IPS-15b (cell line): ENCODE data around the gene ERC2.

Source experiments
- H3K27me3 ChIP-seq: one replicate; pipeline ENCODE4 v1.6.1; 2013; ENCODE audit warnings: low read length; ENCODE audit not compliant: control insufficient read depth, insufficient read depth
- H3K36me3 ChIP-seq: one replicate; pipeline ENCODE4 v1.6.1; 2013; ENCODE audit warnings: low read length; ENCODE audit not compliant: control insufficient read depth, insufficient read depth
- H3K4me1 ChIP-seq: one replicate; pipeline ENCODE4 v1.6.1; 2013; ENCODE audit warnings: mild to moderate bottlenecking, low read length; ENCODE audit not compliant: control insufficient read depth, insufficient read depth
- H3K4me3 ChIP-seq: one replicate; pipeline ENCODE4 v1.5.1; 2013; ENCODE audit warnings: low read depth, low read length
- H3K9ac ChIP-seq: one replicate; pipeline ENCODE4 v1.6.1; 2013; ENCODE audit warnings: low read depth, mild to moderate bottlenecking, low read length
- H3K9me3 ChIP-seq: one replicate; pipeline ENCODE4 v1.6.1; 2013; ENCODE audit warnings: mild to moderate bottlenecking, low read length; ENCODE audit not compliant: control insufficient read depth, insufficient read depth

Gene ERC2

DNA sequence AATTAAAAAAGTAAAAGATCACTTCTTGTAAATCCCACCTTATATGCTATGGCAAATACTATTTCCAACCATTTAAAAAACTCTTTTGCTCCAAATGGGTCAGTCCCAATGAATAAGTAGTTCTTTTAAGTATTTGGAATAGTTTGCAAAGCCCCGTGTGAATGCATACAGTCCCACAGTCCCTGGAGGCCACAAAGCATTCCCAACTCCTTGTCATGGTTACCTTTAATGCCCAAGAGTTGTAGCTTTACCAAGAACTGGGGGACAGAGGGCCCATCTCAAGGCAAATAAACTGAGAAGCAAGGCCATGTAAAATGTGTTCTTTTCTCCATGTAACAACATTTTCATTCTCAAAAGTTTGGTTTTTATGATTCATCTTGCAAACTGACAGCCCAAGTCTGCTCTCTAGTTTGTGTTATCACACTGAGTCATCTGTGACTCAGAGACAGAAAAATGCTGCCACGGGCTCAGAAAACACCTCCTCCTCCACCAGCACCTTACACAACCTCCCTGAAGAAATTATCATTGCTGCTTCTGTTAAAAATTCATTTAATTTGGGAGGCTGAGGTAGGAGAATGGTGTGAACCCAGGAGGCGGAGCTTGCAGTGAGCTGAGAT lies 336.2 kb downstream of the ERC2 start:
- Histone ChIP-seq H3K4me1 (peaks cover 13% of the 10 kb centered on the region), H3K4me3 (no peak overlapping the region), H3K36me3 (no peaks in the 10 kb centered on the region), H3K9me3 (no peaks in the 10 kb centered on the region), H3K9ac (no peak overlapping the region), H3K27me3 (no peaks in the 10 kb centered on the region)

DNA sequence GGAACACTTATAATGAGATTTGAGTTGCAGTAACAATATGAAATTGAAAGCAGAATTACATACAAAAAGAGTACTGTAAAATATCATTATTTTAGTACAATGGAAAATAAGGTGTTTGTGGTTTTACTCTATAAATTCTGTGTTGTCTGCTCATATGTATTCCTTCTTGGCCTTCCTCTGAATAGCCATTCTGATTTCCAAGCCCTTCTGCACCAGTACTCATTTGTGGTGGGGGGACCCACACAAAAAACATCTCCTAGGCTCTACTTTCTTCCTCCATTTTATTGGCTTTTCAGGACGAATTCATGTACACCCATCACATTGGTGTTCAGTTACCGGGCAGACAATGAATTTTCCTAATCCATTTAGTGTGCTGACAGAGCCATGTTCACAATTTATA lies 338.2 kb downstream of the ERC2 start:
- H3K4me1 ChIP-seq, result peaks cover 21% of the 10 kb centered on the region
- no peaks in the 10 kb centered on the region for H3K27me3 ChIP-seq
- H3K36me3 ChIP-seq, result no peaks in the 10 kb centered on the region
- no peak overlapping the region for H3K9ac ChIP-seq
- no peak overlapping the region for H3K4me3 ChIP-seq
- no peaks in the 10 kb centered on the region for H3K9me3 ChIP-seq

DNA sequence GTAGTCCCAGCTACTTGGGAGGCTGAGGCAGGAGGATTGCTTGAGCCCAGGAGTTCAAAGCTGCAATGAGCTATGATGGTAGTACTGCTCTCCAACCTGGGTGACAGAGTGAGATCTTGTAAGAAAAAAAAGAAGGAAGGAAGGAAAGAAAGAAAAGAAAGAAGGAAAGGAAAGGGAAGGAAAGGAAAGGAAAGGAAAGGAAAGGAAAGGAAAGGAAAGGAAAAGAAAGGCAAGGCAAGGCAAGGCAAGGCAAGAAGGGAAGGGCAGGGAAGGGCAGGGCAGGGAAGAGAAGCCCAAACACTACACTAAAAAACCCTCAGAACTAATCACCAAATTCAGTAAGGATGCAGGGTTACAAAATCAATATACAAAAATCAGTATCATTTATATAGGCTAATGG lies 341.6 kb downstream of the ERC2 start:
- Histone ChIP-seq H3K4me1 (peaks cover 38% of the 10 kb centered on the region), H3K36me3 (no peaks in the 10 kb centered on the region), H3K27me3 (no peaks in the 10 kb centered on the region), H3K9ac (no peak overlapping the region), H3K9me3 (no peaks in the 10 kb centered on the region), H3K4me3 (no peak overlapping the region)

DNA sequence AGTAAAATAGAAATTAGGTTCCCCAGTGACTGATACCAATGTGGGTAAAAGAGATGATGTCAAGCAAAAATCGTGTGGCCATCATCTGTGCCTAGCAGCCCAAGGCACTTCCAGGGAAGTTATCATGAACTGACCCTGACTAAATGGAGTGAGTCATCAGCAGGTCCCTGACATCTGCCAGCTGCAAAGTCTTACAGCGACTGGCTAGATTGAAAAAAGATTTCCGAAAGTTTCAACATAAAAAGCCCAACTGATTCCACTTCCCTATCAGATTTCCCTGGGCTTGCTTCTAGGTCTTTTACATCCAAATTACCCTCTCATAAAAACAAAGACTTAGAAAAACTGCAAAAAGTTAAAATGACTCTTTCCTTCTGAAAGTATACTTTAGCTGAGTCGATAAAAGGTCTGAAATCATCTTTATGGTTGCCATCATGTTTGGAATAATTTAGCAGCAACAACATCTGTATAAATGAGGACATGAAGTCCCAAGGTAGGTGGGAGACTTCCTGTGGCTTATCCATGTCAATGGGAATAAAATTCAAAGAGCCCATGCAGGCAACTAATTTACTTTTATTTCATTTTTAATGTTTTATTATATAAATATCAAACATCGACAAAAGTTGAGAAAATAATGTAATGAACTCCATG lies 342.8 kb downstream of the ERC2 start:
- H3K27me3 ChIP-seq, result no peaks in the 10 kb centered on the region
- H3K4me1 ChIP-seq, result peaks cover 30% of the 10 kb centered on the region
- H3K4me3 ChIP-seq, result no peak overlapping the region
- H3K36me3 ChIP-seq, result no peaks in the 10 kb centered on the region
- no peak overlapping the region for H3K9ac ChIP-seq
- no peaks in the 10 kb centered on the region for H3K9me3 ChIP-seq

DNA sequence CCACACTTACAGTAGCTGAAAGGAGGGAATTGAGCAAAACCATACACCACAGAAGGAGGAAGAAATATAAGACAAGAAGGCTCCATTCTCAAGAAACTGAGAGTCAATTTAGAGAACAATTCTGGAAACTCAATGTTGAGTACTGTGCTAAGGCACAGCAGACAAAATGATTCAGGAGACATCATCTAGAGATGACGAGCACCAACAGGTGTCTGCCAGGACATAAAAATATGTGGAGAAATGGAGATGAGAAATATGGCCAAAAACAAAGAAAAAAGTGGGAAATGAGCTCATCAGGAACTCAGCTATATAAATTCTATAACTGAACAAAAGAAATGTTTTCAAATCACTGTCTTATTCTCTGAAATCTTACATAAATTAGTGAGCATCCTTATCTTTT lies 343.7 kb downstream of the ERC2 start:
- Histone ChIP-seq H3K4me1 (peaks cover 30% of the 10 kb centered on the region), H3K27me3 (no peaks in the 10 kb centered on the region), H3K9me3 (no peaks in the 10 kb centered on the region), H3K36me3 (no peaks in the 10 kb centered on the region), H3K4me3 (no peak overlapping the region), H3K9ac (no peak overlapping the region)

DNA sequence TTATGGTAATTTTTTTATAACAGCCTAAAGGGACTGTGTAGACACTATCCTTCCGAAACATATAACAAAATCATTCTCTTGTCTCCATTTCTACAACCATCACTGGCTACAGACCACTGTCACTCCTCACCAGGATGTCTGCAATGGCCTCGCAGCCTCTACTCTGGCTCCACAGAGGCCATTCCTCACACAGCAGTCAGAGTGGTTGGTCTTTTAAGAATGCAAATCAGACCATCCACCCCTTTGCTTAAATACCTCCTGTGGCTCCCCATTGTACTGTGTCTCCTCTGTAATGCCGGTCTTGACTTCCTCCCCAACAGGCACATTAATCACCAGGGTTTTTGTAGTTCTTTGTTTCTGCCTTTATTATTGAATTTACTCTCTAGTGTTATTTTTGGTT lies 344.8 kb downstream of the ERC2 start:
- no peaks in the 10 kb centered on the region for H3K27me3 ChIP-seq
- H3K4me1 ChIP-seq, result peaks cover 30% of the 10 kb centered on the region
- no peaks in the 10 kb centered on the region for H3K36me3 ChIP-seq
- H3K4me3 ChIP-seq, result no peak overlapping the region
- H3K9me3 ChIP-seq, result no peaks in the 10 kb centered on the region
- H3K9ac ChIP-seq, result no peak overlapping the region

DNA sequence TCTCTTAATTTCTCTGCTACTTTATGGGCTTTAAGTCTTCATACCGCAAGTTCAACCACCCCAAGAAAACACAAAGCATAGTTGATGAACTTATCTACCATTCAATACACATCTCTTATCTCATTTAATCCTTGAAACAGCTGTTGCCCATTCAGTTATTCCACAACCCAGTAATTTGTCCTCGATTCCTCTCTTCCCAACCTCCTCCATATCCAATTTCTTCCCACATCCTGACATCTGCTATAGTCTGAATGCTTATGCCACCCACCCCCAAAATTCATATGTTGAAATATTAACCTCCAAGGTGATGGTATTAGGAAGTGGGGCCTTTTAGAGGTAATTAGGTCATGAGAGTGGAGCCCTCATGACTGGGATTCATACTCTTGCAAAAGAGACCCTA lies 345.4 kb downstream of the ERC2 start:
- Histone ChIP-seq H3K9ac (no peak overlapping the region), H3K4me1 (peaks cover 30% of the 10 kb centered on the region), H3K4me3 (no peak overlapping the region), H3K9me3 (no peaks in the 10 kb centered on the region), H3K36me3 (no peaks in the 10 kb centered on the region), H3K27me3 (no peaks in the 10 kb centered on the region)

DNA sequence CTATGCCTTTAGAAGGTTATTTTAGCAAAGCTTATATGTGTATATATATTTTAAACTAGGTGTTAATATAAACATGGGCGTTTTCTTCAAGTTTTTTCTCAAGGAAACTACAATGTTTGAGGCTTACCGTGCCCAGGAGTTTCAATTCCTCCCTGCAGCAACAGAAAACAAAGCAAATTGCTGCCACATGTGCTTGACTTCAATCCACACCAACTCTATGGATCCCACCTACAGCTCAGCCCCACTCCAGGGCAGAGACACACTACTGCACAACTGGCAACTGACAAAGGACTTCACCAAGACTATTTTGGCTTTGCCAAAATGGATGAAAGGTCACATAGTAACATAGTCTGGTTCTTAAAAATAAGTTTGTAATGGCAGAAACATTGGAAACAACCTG lies 346.6 kb downstream of the ERC2 start:
- H3K9ac ChIP-seq, result no peak overlapping the region
- no peaks in the 10 kb centered on the region for H3K36me3 ChIP-seq
- no peaks in the 10 kb centered on the region for H3K27me3 ChIP-seq
- H3K4me1 ChIP-seq, result peaks cover 37% of the 10 kb centered on the region
- H3K4me3 ChIP-seq, result no peak overlapping the region
- H3K9me3 ChIP-seq, result no peaks in the 10 kb centered on the region

DNA sequence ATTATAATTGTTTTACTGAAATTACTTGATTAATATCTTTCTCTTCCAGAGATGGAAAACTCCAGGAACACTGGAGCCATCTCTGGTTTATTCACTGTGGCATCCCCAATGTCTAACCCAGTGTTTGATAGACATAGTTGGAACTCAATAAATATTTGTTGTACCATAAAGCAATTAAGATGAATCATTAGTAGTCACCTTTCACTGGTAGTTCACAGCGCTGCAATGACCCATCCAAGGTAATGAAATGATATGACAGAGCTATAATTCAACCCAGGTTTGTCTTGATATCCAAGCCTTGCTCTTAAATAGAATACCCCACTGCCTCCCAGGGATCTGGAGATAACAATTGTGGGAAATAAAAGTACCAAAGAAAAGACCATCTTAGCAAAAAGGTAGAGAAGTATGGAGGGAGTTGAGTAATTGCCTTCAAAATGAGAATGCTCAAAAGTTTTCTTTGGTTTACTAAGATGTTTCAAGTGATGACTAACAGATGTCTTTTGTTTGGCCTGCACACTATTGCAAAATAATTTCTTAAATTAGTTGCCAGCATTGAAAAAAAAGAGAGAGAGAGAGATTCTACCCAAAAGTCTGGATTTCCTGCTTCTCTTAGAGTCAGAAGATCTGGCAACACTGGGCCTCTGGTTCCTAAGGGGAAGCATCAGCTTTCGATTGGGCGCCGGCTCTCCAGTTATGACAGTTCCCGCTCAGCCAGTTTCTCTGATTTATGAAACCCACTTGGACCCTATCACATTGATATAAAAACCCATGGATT lies 348.5 kb downstream of the ERC2 start:
- H3K27me3 ChIP-seq, result no peaks in the 10 kb centered on the region
- H3K4me3 ChIP-seq, result no peak overlapping the region
- H3K9ac ChIP-seq, result no peak overlapping the region
- H3K36me3 ChIP-seq, result no peaks in the 10 kb centered on the region
- peaks cover 39% of the 10 kb centered on the region for H3K4me1 ChIP-seq
- no peaks in the 10 kb centered on the region for H3K9me3 ChIP-seq

DNA sequence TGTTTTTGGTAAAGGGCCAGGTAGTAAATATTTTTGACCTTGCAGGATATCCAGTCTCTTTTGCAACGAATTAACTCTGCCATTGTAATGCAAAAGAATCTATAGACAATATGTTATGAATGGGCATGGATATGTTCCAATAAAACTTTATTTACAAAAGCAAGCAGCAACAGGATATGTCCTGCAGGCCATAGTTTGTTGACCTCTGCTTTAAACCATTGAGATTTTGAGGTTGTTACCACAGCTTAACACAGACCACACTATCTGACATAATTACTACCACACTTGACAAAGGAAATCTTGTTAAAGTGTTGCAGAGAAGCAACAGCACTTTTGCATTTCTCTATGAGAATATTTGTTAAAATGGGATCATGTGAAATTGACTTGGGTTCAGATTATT lies 349.3 kb downstream of the ERC2 start:
- Histone ChIP-seq H3K27me3 (no peaks in the 10 kb centered on the region), H3K4me1 (peaks cover 39% of the 10 kb centered on the region), H3K9ac (no peak overlapping the region), H3K36me3 (no peaks in the 10 kb centered on the region), H3K9me3 (no peaks in the 10 kb centered on the region), H3K4me3 (no peak overlapping the region)

DNA sequence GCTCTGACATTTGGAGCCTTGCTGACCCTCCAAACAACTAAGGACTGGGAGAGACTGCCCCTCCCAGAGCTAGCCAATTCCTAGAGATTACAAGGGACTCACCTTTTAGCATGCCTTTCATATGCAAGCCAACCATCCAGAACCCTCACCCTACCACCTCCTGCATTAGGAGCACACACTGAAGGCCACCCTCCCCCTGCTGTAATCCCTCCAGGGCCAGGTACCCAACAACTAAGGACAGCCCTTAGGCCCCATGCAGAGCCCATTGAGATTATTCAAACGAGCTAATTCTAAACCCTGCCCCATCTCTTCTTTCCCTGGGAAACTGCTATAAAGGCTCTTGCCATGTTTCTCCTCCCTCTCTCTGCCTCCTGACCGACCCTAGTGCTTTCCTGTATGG lies 352.6 kb downstream of the ERC2 start:
- Histone ChIP-seq H3K36me3 (no peaks in the 10 kb centered on the region), H3K4me3 (no peak overlapping the region), H3K9me3 (no peaks in the 10 kb centered on the region), H3K27me3 (no peaks in the 10 kb centered on the region), H3K4me1 (peaks cover 36% of the 10 kb centered on the region), H3K9ac (no peak overlapping the region)

DNA sequence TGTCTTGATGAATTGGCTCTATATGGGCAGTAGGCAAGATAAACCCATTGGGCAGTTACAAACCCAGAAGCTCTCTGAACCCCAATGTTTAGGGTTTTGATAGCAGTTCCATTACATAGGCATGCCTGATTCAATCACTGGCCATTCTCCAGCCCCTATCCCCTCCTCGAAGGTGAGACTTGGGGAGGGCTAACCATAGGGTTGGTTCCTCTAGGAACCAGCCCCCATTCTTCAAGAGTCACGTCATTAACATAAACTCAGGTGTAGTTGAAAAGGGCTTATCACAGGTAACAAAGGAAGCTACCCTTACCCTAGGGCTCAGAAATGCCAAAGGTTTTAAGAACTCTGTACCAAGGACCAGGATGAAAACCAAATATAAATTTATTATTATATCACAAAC lies 353.1 kb downstream of the ERC2 start:
- Histone ChIP-seq H3K4me3 (no peak overlapping the region), H3K4me1 (peaks cover 37% of the 10 kb centered on the region), H3K27me3 (no peaks in the 10 kb centered on the region), H3K9me3 (no peaks in the 10 kb centered on the region), H3K9ac (no peak overlapping the region), H3K36me3 (no peaks in the 10 kb centered on the region)
